Left cardiac atrium (tissue), 4 donors: ENCODE measurements around the gene MTRFR. TPM values are rescaled to one million over a fixed set of nuclear protein-coding genes. Genes with fewer than 3 reads are reported as not detected.
"Not testable (repeated sequence)": the region's sequence is repeated elsewhere in the genome, so short reads cannot be mapped to it uniquely, and the experiment has no call there.

Experiments
- ATAC-seq, 2 donors: fragments of 200-7000 bp; cut with Tn5 transposase; one replicate each; pipeline ENCODE4 v1.9.1; 2020; ENCODE audit warnings: mild to moderate bottlenecking in 2 of 2, moderate library complexity in 2 of 2
- DNase-seq: peaks from one replicate; pipeline ENCODE4 v3.0.0-alpha.2; 2020
- intact Hi-C, 2 donors: fragments of 100-400 bp; cut with DNase I; formaldehyde crosslinking; loops; one replicate each; pipeline versions ENCODE4 v1.14.1 to v1.15.1; 2022 to 2023
- long read RNA-seq: library from polyadenylated mRNA; unstranded; transcript quantifications from one replicate; pipeline ENCODE4 v2.0.0, GENCODE V29; 2021
- total RNA-seq, 2 donors: library from RNA; stranded (reverse); fragmentation: NEBNext Ultra II Directional; extraction: Animal tissue kit (Norgen Biotek cat#: 25700); gene quantifications; one replicate each; pipeline ENCODE4 v1.2.1, GENCODE V29; 2021
- donor health status: DM: no; HTN: yes; CAD: no.
- donor health status: DM: no; HTN: yes; CAD: no; lungs with severe emphysema.
- donor health status: DM: yes; HTN: yes; CAD: no.
- donor health status: Dilated cardiomyopathy.

Gene MTRFR
- 10 to 100 TPM in 1 of 2 donors, 1 to 10 TPM in 1; 8.1 to 10.9 TPM for total RNA-seq
- long read RNA-seq, partial matches to known transcripts: 0 of 2 reads
- long read RNA-seq, other reads (novel, unspliced or antisense): 0 of 2 reads

GRCh38 chr12:123232807-123233504, at the start of gene MTRFR, which contains the start of gene MPHOSPH9:
MTRFR (plus strand) TSS chr12:123233436; CDS start chr12:123253675, 20,239 bp downstream.
MPHOSPH9 (minus strand) TSS chr12:123233141; CDS start chr12:123230364, 2,777 bp downstream.
- peak; percentile 99 for ATAC-seq
- intact Hi-C loops: loop anchor here (5.0 to 10.0 kb wide), 2 partner anchors 188 to 256 kb away; partner anchors contain the start of gene OGFOD2 (in 1 of the 2)
- peak; percentile 99 for DNase-seq

- DNase-seq: no peak
- no peak for ATAC-seq
- intact Hi-C loops: no loop called here
Observed at GRCh38 chr12:123187637-123188036, 45.6 kb upstream of the MTRFR start.

- no peak for ATAC-seq
- DNase-seq: no peak
- intact Hi-C loops: loop anchor here in 1 of 2 donors (2.0 kb wide), 1 partner anchor 45 kb away; no protein-coding TSS in a partner anchor
Observed at GRCh38 chr12:123199936-123200335, 33.3 kb upstream of the MTRFR start.

GRCh38 chr12:123200414-123200813, 32.8 kb upstream of the MTRFR start:
- ATAC-seq (no peak), DNase-seq (no peak)
- intact Hi-C loops: loop anchor here in 1 of 2 donors (2.0 kb wide), 1 partner anchor 46 kb away; no protein-coding TSS in a partner anchor

- ATAC-seq, intact Hi-C loops, DNase-seq: not testable (repeated sequence)
Observed at GRCh38 chr12:123206794-123207193, 26.4 kb upstream of the MTRFR start.

- DNase-seq, ATAC-seq, intact Hi-C loops: not testable (repeated sequence)
Observed at GRCh38 chr12:123207815-123208214, 25.4 kb upstream of the MTRFR start.

- intact Hi-C loops: no loop called here
Observed at GRCh38 chr12:123223241-123223668, 10.0 kb upstream of the MTRFR start.

GRCh38 chr12:123225443-123225842, 7.8 kb upstream of the MTRFR start:
- DNase-seq (no peak), ATAC-seq (no peak)
- intact Hi-C loops: no loop called here

More at GRCh38 chr12:123223241-123223668, 10.0 kb upstream of the MTRFR start:
- DNase-seq (no peak), ATAC-seq (no peak)

GRCh38 chr12:123227581-123228258, 5.5 kb upstream of the MTRFR start:
- ATAC-seq (no peak), DNase-seq (no peak)
- intact Hi-C loops: no loop called here

- no peak for ATAC-seq
- no peak for DNase-seq
- intact Hi-C loops: no loop called here
Observed at GRCh38 chr12:123229051-123229450, 4.2 kb upstream of the MTRFR start.

- DNase-seq (no peak), ATAC-seq (no peak)
- intact Hi-C loops: loop anchor here (5.0 to 10.0 kb wide), 2 partner anchors 187 to 255 kb away; partner anchors contain the start of gene OGFOD2 (in 1 of the 2)
Observed at GRCh38 chr12:123231931-123232330, 1.3 kb upstream of the MTRFR start.

- DNase-seq (no peak), ATAC-seq (peak; percentile 10 to 11)
- intact Hi-C loops: loop anchor here (5.0 to 10.0 kb wide), 2 partner anchors 188 to 255 kb away; partner anchors contain the start of gene OGFOD2 (in 1 of the 2)
Observed at GRCh38 chr12:123232472-123232806, 797 bp upstream of the MTRFR start.

- ATAC-seq (peak; percentile 1 to 28), DNase-seq (no peak)
- intact Hi-C loops: loop anchor here (5.0 to 10.0 kb wide), 2 partner anchors 189 to 256 kb away; partner anchors contain the start of gene OGFOD2 (in 1 of the 2)
Observed at GRCh38 chr12:123233505-123234308, 471 bp downstream of the MTRFR start.

- ATAC-seq: no peak
- DNase-seq: peak; percentile 64
- intact Hi-C loops: loop anchor here (5.0 to 10.0 kb wide), 2 partner anchors 193 to 195 kb away; no protein-coding TSS in a partner anchor
Observed at GRCh38 chr12:123237646-123238329, 4.6 kb downstream of the MTRFR start.

GRCh38 chr12:123238330-123238682, 5.1 kb downstream of the MTRFR start:
- intact Hi-C loops: loop anchor here (5.0 to 10.0 kb wide), 2 partner anchors 194 to 196 kb away; no protein-coding TSS in a partner anchor
- ATAC-seq: no peak
- DNase-seq: no peak

GRCh38 chr12:123238961-123239360, 5.7 kb downstream of the MTRFR start:
- intact Hi-C loops: loop anchor here (5.0 to 10.0 kb wide), 2 partner anchors 194 to 197 kb away; no protein-coding TSS in a partner anchor
- ATAC-seq (no peak), DNase-seq (no peak)

GRCh38 chr12:123242116-123242904, 9.1 kb downstream of the MTRFR start:
- no peak for DNase-seq
- ATAC-seq: peak; percentile 64 to 75
- intact Hi-C loops: no loop called here
